D721Med (cell line): ENCODE results near the gene ZFYVE21.
"Not testable (repeated sequence)": the region's sequence is repeated elsewhere in the genome, so short reads cannot be mapped to it uniquely, and the experiment has no call there.

ENCODE experiments used
- DNase-seq: peaks from one replicate; pipeline ENCODE4 v3.0.0; 2011; ENCODE audit warnings: low spot score; ENCODE audit not compliant: insufficient read length
- FAIRE-seq: peaks from 2 replicates; lab custom pipeline; 2011; peaks lifted over from hg19 to GRCh38; lab: Jason Lieb, UNC
- TF ChIP-seq, protein P1 (sequence below): IDR thresholded peaks from 2 replicates; pipeline ENCODE4 v1.5.1; 2012; ENCODE audit warnings: mild to moderate bottlenecking, control low read depth; ENCODE audit not compliant: insufficient read depth; ENCODE audit errors: missing control alignments

Gene ZFYVE21

DNA sequence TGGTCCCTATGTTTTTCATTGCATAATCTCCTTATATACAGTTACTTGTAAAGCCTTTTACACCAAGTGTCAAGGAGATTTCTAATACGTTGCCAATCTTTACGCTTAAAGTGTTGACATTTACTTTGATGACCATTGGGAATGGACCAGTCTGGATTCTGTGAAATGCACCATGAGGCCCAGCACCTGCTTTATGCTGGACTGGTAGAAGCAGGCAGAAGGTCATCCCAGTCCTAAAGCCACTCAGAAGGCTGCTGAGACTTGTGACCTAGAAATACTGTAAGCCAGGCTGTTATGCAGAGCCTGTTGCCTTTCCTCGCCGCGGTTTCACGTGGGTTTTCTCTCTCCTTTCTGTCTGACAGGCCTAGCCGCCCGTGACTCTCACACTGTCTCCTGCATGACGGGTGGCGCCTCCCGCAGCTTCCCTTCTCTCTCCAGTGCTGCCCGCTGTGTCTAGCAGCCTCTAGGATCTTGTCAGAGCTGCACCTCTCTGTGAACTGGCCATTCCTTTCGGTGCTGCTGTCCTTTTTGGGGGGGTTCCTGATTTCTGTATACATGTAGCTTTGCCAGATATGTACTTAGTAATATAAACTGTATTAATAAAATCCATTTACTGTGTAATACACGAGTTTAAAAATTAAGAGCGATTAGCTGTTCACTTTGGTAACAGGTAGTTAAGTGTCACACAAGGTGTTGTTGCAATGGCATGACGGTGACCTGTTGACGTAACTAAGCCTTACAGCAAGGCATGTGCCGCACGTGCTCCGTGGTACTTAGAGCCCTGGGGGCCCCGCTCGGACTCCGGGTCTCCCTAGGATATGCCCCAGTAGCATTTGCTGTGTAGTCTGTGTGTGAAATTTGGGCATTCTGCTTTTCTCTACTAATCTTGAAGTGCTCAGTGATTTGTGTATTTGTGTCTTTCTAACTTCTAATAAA, 30.1 kb upstream of the ZFYVE21 start:
- DNase-seq (no peak), FAIRE-seq (no peak)
- TF ChIP-seq, protein P1, sequence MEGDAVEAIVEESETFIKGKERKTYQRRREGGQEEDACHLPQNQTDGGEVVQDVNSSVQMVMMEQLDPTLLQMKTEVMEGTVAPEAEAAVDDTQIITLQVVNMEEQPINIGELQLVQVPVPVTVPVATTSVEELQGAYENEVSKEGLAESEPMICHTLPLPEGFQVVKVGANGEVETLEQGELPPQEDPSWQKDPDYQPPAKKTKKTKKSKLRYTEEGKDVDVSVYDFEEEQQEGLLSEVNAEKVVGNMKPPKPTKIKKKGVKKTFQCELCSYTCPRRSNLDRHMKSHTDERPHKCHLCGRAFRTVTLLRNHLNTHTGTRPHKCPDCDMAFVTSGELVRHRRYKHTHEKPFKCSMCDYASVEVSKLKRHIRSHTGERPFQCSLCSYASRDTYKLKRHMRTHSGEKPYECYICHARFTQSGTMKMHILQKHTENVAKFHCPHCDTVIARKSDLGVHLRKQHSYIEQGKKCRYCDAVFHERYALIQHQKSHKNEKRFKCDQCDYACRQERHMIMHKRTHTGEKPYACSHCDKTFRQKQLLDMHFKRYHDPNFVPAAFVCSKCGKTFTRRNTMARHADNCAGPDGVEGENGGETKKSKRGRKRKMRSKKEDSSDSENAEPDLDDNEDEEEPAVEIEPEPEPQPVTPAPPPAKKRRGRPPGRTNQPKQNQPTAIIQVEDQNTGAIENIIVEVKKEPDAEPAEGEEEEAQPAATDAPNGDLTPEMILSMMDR: no peak

DNA sequence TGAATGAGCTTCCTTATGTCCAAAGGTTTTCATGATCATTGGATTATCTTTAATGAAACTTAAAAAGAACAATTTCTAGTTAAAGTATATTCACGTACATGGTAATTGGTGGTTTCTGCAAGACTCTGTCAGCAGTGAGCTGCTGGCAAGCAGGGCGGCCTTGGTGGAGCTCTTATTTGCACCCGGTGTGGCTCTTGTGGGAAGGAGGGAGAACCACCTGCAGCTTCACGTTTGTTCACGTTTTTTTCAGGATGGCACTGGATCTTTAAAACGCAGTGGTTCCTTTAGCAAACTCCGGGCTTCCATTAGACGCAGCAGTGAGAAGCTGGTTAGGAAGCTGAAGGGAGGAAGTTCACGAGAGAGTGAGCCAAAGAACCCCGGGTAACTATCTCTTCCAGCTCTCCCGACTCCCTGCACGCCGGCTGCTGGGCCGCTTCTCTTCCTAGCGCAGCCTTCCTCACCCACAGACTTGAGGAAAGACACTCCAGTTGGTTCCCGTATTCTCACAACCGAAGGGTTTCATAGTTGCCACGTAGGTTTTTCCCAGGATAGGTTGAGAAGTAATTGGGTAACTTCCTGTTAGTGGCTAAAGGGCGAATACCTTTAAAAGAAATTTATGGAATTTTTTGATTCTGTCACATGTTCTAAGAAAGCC, 28.7 kb upstream of the ZFYVE21 start:
- TF ChIP-seq, protein P1: no peak
- DNase-seq (no peak), FAIRE-seq (no peak)

DNA sequence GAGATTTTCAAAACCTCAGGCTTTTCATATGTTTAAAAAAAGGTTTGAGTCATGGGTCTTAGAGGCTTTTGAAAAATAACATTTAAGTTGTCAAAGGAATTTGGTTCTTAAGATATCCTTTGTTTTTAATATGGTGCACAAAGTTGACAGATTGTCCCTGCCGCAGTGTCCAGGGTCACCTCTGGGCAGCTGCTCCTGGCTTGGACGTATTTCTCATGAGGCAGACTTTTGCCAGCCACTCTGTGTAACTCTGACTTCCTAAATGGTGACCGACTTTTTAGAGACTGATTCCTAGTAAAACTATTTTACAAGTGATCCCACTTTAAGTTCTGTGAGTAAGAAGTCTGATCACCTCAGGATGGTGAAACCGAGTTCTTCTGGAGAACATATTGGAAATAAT, 27.9 kb upstream of the ZFYVE21 start:
- no peak for DNase-seq
- no peak for FAIRE-seq
- TF ChIP-seq, protein P1: no peak

DNA sequence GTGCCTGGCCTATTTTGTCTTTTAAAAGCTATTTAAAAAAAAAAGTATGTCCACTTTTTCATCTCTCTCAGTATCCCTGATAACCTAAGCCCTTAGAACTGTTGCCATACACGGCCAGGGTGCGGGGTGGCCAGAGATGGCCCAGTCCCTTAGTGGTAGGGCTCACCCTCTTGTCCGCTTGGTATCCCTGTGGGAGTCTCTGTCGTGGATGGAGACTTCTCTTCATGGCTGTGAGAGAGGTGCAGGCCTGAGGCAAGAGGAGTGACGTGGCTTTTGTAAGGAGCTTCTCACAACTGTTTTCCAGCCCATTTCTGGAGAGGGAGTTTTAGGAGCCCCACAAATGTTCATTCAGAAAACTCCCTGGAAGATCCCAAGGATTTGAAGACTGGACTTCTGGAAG, 27.2 kb upstream of the ZFYVE21 start:
- no peak for FAIRE-seq
- TF ChIP-seq, protein P1: no peak
- no peak for DNase-seq

DNA sequence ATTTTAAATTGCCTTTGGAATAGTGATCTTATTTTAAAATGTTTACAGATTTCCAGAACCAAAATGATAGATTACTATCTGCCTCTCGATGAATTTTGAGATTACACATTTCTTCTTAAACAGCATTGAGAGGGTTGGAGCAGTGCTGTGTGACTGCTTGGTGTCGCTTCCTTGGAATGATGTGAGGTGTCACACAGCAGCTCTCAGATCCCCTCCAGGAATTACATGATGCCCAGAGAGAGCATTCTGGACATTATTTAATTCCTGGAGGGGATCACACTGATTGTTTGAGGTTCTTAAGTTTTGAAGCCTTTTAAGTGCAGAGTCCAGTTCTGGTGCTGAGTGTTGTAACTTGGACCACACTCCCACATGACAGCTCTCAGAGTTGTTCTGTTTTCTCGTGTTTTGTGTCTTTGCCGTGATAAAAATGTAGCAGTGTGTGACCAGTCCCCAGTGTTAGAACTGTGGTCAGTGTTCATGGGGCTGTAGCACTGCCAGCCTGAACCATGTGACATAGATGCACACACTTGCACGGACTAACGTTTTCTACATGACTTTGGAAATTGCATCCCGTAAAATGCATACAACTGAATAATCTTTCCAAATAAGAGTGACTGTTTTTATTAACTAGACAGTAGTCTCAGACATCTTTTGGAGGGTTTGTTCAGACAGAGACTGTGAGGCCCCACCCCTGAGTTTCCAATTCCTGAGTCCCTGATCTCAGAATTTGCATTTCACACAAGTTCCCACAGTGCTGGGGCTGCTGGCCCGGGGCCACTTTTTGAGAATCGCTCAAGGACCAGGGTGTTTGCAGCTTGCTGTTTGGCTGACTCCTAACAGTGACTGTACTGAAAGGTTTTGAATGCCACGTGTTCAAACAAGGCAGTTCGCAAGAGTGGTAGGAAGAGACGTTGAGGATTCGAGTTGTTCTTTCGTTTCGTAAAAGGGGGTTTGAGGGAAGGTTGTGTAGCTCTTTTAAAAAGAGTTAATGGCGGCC, 26.4 kb upstream of the ZFYVE21 start:
- TF ChIP-seq, protein P1: no peak
- FAIRE-seq (no peak), DNase-seq (no peak)

DNA sequence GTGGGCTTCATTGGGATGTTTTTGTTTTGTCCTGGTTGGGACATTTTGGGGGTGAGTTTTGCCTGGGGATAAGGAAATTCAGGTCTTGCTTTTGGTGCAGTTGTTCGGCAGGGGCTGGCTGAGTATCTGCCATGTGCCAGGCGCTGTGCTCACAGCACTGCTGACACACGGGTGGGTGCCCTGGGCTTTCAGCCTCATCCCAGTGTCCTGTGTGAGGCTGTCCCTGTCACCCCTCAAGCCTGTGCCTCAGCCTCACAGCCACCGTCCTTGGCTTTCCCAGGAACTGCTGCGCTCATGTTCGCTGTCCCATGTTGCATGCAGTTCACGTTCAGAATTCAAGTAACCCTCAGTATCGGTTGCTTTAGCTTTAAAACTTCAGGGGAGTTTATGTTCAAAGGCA, 25.3 kb upstream of the ZFYVE21 start:
- no peak for FAIRE-seq

DNA sequence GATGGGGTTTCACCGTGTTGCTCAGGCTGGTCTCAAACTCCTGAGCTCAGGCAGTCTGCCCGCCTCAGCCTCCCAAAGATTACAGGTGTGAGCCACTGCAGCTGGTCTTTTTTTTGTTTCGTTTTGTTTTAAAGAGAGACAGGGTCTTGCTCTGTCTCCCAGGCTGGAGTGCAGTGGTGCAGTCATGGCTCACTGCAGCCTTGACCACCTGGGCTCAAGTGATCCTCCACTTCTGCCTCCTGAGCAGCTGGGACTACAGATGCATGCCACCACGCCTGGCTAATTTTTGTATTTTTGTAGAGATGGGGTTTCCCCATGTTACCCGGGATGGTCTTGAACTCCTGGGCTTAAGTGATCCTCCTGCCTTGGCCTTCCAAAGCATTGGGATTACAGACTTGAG, 24.0 kb upstream of the ZFYVE21 start:
- DNase-seq, FAIRE-seq: not testable (repeated sequence)

More for the DNA sequence above, 25.3 kb upstream of the ZFYVE21 start:
- no peak for DNase-seq
- TF ChIP-seq, protein P1: no peak
